Neutrophil (primary cell): Measurements from ENCODE around the gene GNG7.
"Not testable (repeated sequence)": the region's sequence is repeated elsewhere in the genome, so short reads cannot be mapped to it uniquely, and the experiment has no call there.

Experiments
- H3K27ac ChIP-seq: fragments of 200-600 bp; sonication (generic); 2 replicates; pipeline ENCODE4 v1.5.1; 2016; ENCODE audit warnings: mild to moderate bottlenecking, moderate library complexity
- H3K27me3 ChIP-seq: fragments of 200-600 bp; sonication (generic); 2 replicates; pipeline ENCODE4 v1.6.0; 2016; ENCODE audit warnings: mild to moderate bottlenecking
- H3K36me3 ChIP-seq: fragments of 200-600 bp; sonication (generic); 2 replicates; pipeline ENCODE4 v1.5.1; 2017
- H3K4me1 ChIP-seq, 2 experiments: fragments of 200-600 bp in 1 of 2; sonication (generic) in 1 of 2; 1 replicate in 1 of 2; 2 replicates in 1 of 2; pipeline versions ENCODE4 v1.5.1 to v1.6.1; 2013 to 2016; ENCODE audit warnings: low read depth in 1 of 2, low read length in 1 of 2, mild to moderate bottlenecking in 1 of 2, moderate library complexity in 1 of 2; ENCODE audit not compliant: control insufficient read depth in 1 of 2, insufficient read depth in 1 of 2
- H3K4me3 ChIP-seq, 2 experiments: fragments of 200-600 bp in 1 of 2; sonication (generic) in 1 of 2; 1 replicate in 1 of 2; 2 replicates in 1 of 2; pipeline ENCODE4 v1.5.1; 2013 to 2016; ENCODE audit warnings: low read depth in 1 of 2, low read length in 1 of 2, mild to moderate bottlenecking in 1 of 2, moderate library complexity in 1 of 2
- H3K9me3 ChIP-seq: fragments of 200-600 bp; sonication (generic); 2 replicates; pipeline ENCODE4 v1.5.1; 2016
- CTCF ChIP-seq: fragments of 200-600 bp; sonication (generic); IDR thresholded peaks from 2 replicates; pipeline ENCODE4 v1.5.1; 2016; ENCODE audit warnings: antibody characterized with exemption

Gene GNG7

GRCh38 chr19:2716722-2717637 lies 14.5 kb upstream of the GNG7 start:
- no peaks in the 10 kb centered on the region for H3K9me3 ChIP-seq
- H3K36me3 ChIP-seq = no peaks in the 10 kb centered on the region
- H3K27ac ChIP-seq = no peak overlapping the region
- H3K4me3 ChIP-seq = no peak overlapping the region
- H3K4me1 ChIP-seq = peaks cover 0 to 4% of the 10 kb centered on the region in 2 experiments
- no peak for TF ChIP-seq CTCF
- peaks cover 51% of the 10 kb centered on the region for H3K27me3 ChIP-seq

GRCh38 chr19:2716275-2716650 lies 13.8 kb upstream of the GNG7 start:
- TF ChIP-seq CTCF = no peak
- Histone ChIP-seq H3K9me3 (no peaks in the 10 kb centered on the region), H3K36me3 (no peaks in the 10 kb centered on the region), H3K4me3 (no peak overlapping the region), H3K27ac (no peak overlapping the region), H3K27me3 (peaks cover 44% of the 10 kb centered on the region), H3K4me1 (peaks cover 0 to 2% of the 10 kb centered on the region in 2 experiments)

DNA sequence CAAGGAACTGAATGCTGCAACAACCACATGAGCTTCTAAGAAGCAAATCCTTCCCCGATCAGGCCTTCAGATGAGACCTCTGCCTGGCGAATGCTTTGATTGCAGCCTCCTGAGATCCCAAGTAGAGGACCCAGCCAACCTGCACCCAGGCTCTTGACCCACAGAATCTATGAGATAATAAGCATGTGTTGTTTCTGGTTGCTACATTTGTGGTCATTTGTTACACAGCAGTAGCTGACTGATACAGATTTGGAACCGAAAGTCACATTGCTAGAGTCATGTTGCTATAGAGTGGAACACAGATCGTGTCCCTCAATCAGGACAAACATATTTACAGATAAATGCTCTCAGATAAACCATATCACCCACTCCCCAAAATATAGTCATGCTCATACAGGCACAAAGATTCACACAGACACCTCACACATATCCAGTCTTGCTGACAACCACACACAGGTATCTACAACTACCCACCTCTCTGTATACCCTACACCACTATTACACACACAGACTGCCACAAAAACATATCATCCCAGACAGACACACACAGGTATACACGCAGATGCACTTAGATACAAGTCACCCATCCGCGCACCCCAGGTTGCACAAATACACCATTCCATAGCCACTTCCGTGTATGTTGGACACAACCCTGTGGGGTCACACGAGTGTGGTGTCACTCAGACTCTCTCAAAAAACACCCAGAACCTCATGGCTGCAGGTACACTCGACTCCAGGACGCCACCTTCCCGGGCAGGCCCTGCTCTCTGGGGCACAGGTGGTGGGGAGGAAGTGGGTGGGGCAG lies 13.2 kb upstream of the GNG7 start:
- no peak for TF ChIP-seq CTCF
- no peaks in the 10 kb centered on the region for H3K36me3 ChIP-seq

DNA sequence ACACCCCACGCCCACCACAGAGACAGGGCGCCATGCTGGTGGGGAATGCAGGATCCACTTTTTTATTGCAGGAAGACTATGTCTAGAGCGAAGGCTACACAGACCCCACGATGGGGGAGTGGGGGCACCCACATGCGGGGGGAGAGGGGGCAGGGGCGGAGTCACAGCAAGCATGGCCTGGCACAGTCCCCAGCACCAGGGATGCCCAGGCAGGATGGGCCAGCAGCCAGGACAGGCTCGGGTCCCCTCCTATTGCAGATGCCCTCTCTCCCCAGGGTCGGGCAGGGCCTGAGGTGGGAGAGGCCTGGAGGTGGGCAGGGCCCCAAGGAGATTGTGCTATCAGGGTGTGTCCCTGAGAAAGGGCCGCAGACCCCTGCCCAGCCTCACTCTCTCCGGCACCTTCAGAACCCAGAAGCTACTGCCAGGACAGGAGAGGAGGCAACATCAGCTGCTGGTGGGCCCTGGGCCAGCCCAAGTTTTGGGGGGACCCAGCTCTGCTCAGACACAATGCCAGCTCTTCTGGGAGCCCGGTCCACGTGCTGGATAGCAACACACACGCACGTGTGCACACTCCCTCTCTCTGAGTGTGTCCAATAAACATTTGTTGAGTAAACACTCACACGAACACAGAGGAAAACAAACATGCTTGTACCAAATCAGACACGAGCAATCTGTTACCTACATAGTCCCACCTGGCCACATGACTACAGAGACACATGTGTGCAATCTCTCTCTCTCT lies 12.2 kb upstream of the GNG7 start:
- Histone ChIP-seq H3K4me3 (no peak overlapping the region), H3K27me3 (peaks cover 30% of the 10 kb centered on the region), H3K4me1 (peaks cover 9 to 13% of the 10 kb centered on the region in 2 experiments), H3K36me3 (no peaks in the 10 kb centered on the region), H3K27ac (no peak overlapping the region), H3K9me3 (no peaks in the 10 kb centered on the region)
- no peak for TF ChIP-seq CTCF

More for the DNA sequence above, 13.2 kb upstream of the GNG7 start:
- H3K4me3 ChIP-seq = no peak overlapping the region
- peaks cover 39% of the 10 kb centered on the region for H3K27me3 ChIP-seq
- H3K27ac ChIP-seq = no peak overlapping the region
- peaks cover 4 to 8% of the 10 kb centered on the region in 2 experiments for H3K4me1 ChIP-seq
- H3K9me3 ChIP-seq = no peaks in the 10 kb centered on the region

DNA sequence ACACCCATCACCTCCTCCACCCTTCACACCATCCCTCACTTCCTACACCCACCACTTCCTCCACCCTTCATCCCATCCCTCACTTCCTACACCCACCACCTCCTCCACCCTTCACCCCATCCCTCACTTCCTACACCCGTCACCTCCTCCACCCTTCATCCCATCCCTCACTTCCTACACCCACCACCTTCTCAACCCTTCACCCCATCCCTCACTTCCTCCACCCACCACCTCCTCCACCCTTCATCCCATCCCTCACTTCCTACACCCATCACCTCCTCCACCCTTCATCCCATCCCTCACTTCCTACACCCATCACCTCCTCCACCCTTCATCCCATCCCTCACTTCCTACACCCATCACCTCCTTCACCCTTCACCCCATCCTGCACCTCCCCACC lies 11.6 kb upstream of the GNG7 start:
- H3K27ac ChIP-seq, H3K36me3 ChIP-seq, H3K4me3 ChIP-seq, H3K9me3 ChIP-seq: not testable (repeated sequence)
- H3K4me1 ChIP-seq = peaks cover 9 to 13% of the 10 kb centered on the region in 2 experiments
- H3K27me3 ChIP-seq = peaks cover 24% of the 10 kb centered on the region

- peaks cover 9 to 13% of the 10 kb centered on the region in 2 experiments for H3K4me1 ChIP-seq
Measured at GRCh38 chr19:2713170-2713569, 10.7 kb upstream of the GNG7 start.

More at GRCh38 chr19:2713170-2713569, 10.7 kb upstream of the GNG7 start:
- H3K4me3 ChIP-seq, H3K36me3 ChIP-seq, H3K27ac ChIP-seq, H3K9me3 ChIP-seq: not testable (repeated sequence)
- peaks cover 14% of the 10 kb centered on the region for H3K27me3 ChIP-seq
